NCI-H82 treated with DMSO at 0.1 percent for 48 hours (cell line): Measurements from ENCODE around the gene ZFP2.

ENCODE experiments used
- DNase-seq: peaks from one replicate; lab custom pipeline; 2025; ENCODE audit not compliant: unreplicated experiment; lab: John Stamatoyannopoulos, UW

ZFP2 gene

GRCh38 chr5:178965465-178966055, 69.8 kb downstream of the ZFP2 start:
- DNase-seq = no peak

- DNase-seq = no peak
These were observed 85.7 kb downstream of the ZFP2 start for GRCh38 chr5:178981381-178981780.
